HCT116 (cell line): Measurements from ENCODE around the gene DRICH1. TPM values are rescaled to one million over a fixed set of nuclear protein-coding genes. Genes with fewer than 3 reads are reported as not detected.

Experiments
- ATAC-seq: fragments of 200-7000 bp; cut with Tn5 transposase; 2 replicates; pipeline ENCODE4 v1.9.1; 2020; ENCODE audit warnings: mild to moderate bottlenecking, moderate library complexity
- BruUV-seq: library from RNA; stranded (reverse); fragments of 400-500 nt; replicated peaks from 2 replicates; lab custom pipeline; 2021; lab: Mats Ljungman, UMichigan
- CTCF ChIA-PET: fragments of 300-600 bp; sonication (Branson Sonifier 250); formaldehyde crosslinking; loops from one replicate; lab custom pipeline; 2021; ENCODE audit warnings: antibody characterized with exemption; lab: Charles Lee
- POLR2A ChIA-PET: fragments of 300-600, 350-600 bp; sonication (Branson Sonifier 250); formaldehyde crosslinking; loops from one replicate; lab custom pipeline; 2021; ENCODE audit warnings: antibody characterized with exemption; lab: Charles Lee
- RAD21 ChIA-PET, 2 experiments: fragments of 300-600 bp; sonication (Branson Sonifier 250); formaldehyde crosslinking; loops; one replicate each; lab custom pipeline; 2023; ENCODE audit warnings: low total read pairs in 2 of 2; ENCODE audit not compliant: uncharacterized antibody in 2 of 2, unreplicated experiment in 2 of 2, low non-redundant PET in 1 of 2; lab: Charles Lee
- DNase-seq: peaks from one replicate; pipeline ENCODE4 v3.0.0-alpha.2; 2010; ENCODE audit warnings: low read depth, low spot score
- H2AFZ ChIP-seq: fragments of 200-600 bp; shearing (Covaris generic), sonication (generic); 2 replicates; pipeline ENCODE4 v1.6.1; 2017; ENCODE audit warnings: low read depth, mixed run types, mixed read lengths, antibody characterized with exemption, low read length; ENCODE audit not compliant: poor library complexity, severe bottlenecking
- H3K27ac ChIP-seq: 2 replicates; pipeline ENCODE4 v1.5.1; 2012; ENCODE audit warnings: low read depth, low read length
- H3K27me3 ChIP-seq: fragments of 200-600 bp; sonication (generic); 2 replicates; pipeline ENCODE4 v1.6.1; 2016; ENCODE audit warnings: mixed run types, low read length, mixed read lengths; ENCODE audit not compliant: insufficient read depth
- H3K36me3 ChIP-seq, 2 experiments: fragments of 200-500 bp in 1 of 2; fragments of 200-600 bp in 1 of 2; sonication (Bioruptor generic) in 1 of 2; sonication (generic) in 1 of 2; 2 replicates each; pipeline versions ENCODE4 v1.5.1 to v1.6.1; 2014 to 2016; ENCODE audit warnings: low read length in 2 of 2, inconsistent platforms in 1 of 2, mixed read lengths in 1 of 2, mixed run types in 1 of 2; ENCODE audit not compliant: insufficient read depth in 2 of 2, control insufficient read depth in 1 of 2
- H3K4me1 ChIP-seq, 2 experiments: fragments of 200-600 bp in 1 of 2; sonication (generic) in 1 of 2; 2 replicates each; pipeline versions ENCODE4 v1.5.1 to v1.6.1; 2012 to 2017; ENCODE audit warnings: low read length in 2 of 2, inconsistent platforms in 1 of 2, mild to moderate bottlenecking in 1 of 2, mixed read lengths in 1 of 2, mixed run types in 1 of 2, moderate library complexity in 1 of 2; ENCODE audit not compliant: insufficient read depth in 2 of 2, control insufficient read depth in 1 of 2
- H3K4me2 ChIP-seq: fragments of 200-600 bp; sonication (generic); 2 replicates; pipeline ENCODE4 v1.6.1; 2017; ENCODE audit warnings: mixed run types, low read length, mixed read lengths
- H3K4me3 ChIP-seq, 2 experiments: fragments of 200-600 bp in 1 of 2; sonication (generic) in 1 of 2; replicated peaks in 1 of 2; 2 replicates each; pipeline ENCODE4 v1.5.1; 2011 to 2016; ENCODE audit warnings: low read length in 2 of 2, control low read depth in 1 of 2, low read depth in 1 of 2, mild to moderate bottlenecking in 1 of 2, mixed read lengths in 1 of 2, mixed run types in 1 of 2
- H3K79me2 ChIP-seq: fragments of 200-600 bp; sonication (generic); 2 replicates; pipeline ENCODE4 v1.6.1; 2017; ENCODE audit warnings: mild to moderate bottlenecking, mixed run types, low read length, moderate library complexity, mixed read lengths; ENCODE audit not compliant: insufficient read depth
- H3K9ac ChIP-seq: fragments of 200-600 bp; sonication (generic); 2 replicates; pipeline ENCODE4 v1.6.1; 2016; ENCODE audit warnings: low read length, mixed read lengths
- H3K9me2 ChIP-seq: fragments of 200-600 bp; sonication (generic), shearing (Covaris generic); 2 replicates; pipeline ENCODE4 v1.6.1; 2017; ENCODE audit warnings: mixed run types, mild to moderate bottlenecking, moderate library complexity; ENCODE audit not compliant: insufficient read depth
- H3K9me3 ChIP-seq, 2 experiments: fragments of 200-500 bp in 1 of 2; fragments of 200-600 bp in 1 of 2; sonication (Bioruptor generic) in 1 of 2; sonication (generic) in 1 of 2; 2 replicates each; pipeline ENCODE4 v1.6.1; 2014 to 2017; ENCODE audit warnings: low read length in 2 of 2, mixed read lengths in 2 of 2, inconsistent platforms in 1 of 2, low read depth in 1 of 2, mild to moderate bottlenecking in 1 of 2, mixed run types in 1 of 2, moderate library complexity in 1 of 2; ENCODE audit not compliant: control insufficient read depth in 1 of 2, insufficient read depth in 1 of 2
- H4K20me1 ChIP-seq: fragments of 200-600 bp; sonication (generic), shearing (Covaris generic); 2 replicates; pipeline ENCODE4 v1.6.1; 2017; ENCODE audit warnings: mixed run types, mild to moderate bottlenecking, moderate library complexity; ENCODE audit not compliant: insufficient read depth
- CBX3 ChIP-seq: IDR thresholded peaks from 2 replicates; pipeline ENCODE4 v1.6.1; 2012; ENCODE audit warnings: low read depth
- EGR1 ChIP-seq: IDR thresholded peaks from 2 replicates; pipeline ENCODE4 v1.6.1; 2012; ENCODE audit warnings: low read depth
- EZH2 ChIP-seq: fragments of 200-600 bp; sonication (generic); IDR thresholded peaks from 2 replicates; pipeline ENCODE4 v1.6.1; 2017; ENCODE audit warnings: antibody characterized with exemption, mixed run types
- MAX ChIP-seq: IDR thresholded peaks from 2 replicates; pipeline ENCODE4 v1.6.1; 2012
- POLR2AphosphoS5 ChIP-seq: IDR thresholded peaks from 2 replicates; pipeline ENCODE4 v1.6.1; 2011; ENCODE audit warnings: mild to moderate bottlenecking, low read depth, low read length, moderate library complexity
- RAD21 ChIP-seq: IDR thresholded peaks from 2 replicates; pipeline ENCODE4 v1.6.1; 2012; ENCODE audit warnings: low read depth, mild to moderate bottlenecking
- REST ChIP-seq: IDR thresholded peaks from 2 replicates; pipeline ENCODE4 v1.6.1; 2012; ENCODE audit warnings: low read depth
- SIN3A ChIP-seq: IDR thresholded peaks from 2 replicates; pipeline ENCODE4 v1.6.1; 2012; ENCODE audit warnings: low read depth
- SP1 ChIP-seq: IDR thresholded peaks from 2 replicates; pipeline ENCODE4 v1.6.1; 2012; ENCODE audit warnings: low read depth
- TCF7L2 ChIP-seq: IDR thresholded peaks from 2 replicates; pipeline ENCODE4 v1.7.0; 2011; ENCODE audit warnings: borderline replicate concordance, inconsistent platforms; ENCODE audit not compliant: insufficient read depth, insufficient read length; ENCODE audit errors: extremely low read depth
- YY1 ChIP-seq: IDR thresholded peaks from 2 replicates; pipeline ENCODE4 v1.6.1; 2011; ENCODE audit warnings: low read length, low read depth, moderate library complexity, mild to moderate bottlenecking; ENCODE audit not compliant: insufficient replicate concordance; ENCODE audit errors: extremely low read depth
- ZBTB33 ChIP-seq: IDR thresholded peaks from 2 replicates; pipeline ENCODE4 v1.6.1; 2011; ENCODE audit warnings: mild to moderate bottlenecking, low read length, moderate library complexity; ENCODE audit not compliant: insufficient replicate concordance; ENCODE audit errors: extremely low read depth
- ZFX ChIP-seq: fragments of 450-650 bp; IDR thresholded peaks from 2 replicates; pipeline ENCODE4 v1.6.1; 2017
- ZNF274 ChIP-seq: fragments of 200-500 bp; sonication (Bioruptor generic); IDR thresholded peaks from 2 replicates; pipeline ENCODE4 v1.6.1; 2014; ENCODE audit warnings: mild to moderate bottlenecking, low read depth, low read length, inconsistent platforms
- intact Hi-C: fragments of 100-400 bp; cut with micrococcal nuclease; formaldehyde crosslinking; loops from 2 replicates; pipeline ENCODE4 v1.10.0; 2022
- total RNA-seq: library from RNA; stranded (reverse); gene quantifications from one replicate; pipeline ENCODE4 v1.2.1, GENCODE V29; 2021; ENCODE audit not compliant: unreplicated experiment

The DRICH1 gene
- total RNA-seq, 1 experiment from 2014 or later = 0.44 TPM

- intact Hi-C loops = no loop called here
- TF ChIP-seq EZH2 = no peak
- TF ChIP-seq EGR1 = no peak
- TF ChIP-seq REST = no peak
- TF ChIP-seq TCF7L2 = no peak
- no peak for TF ChIP-seq SP1
- TF ChIP-seq ZNF274 = no peak
- no peak for TF ChIP-seq RAD21
- no peak for TF ChIP-seq SIN3A
- TF ChIP-seq ZBTB33 = no peak
- TF ChIP-seq POLR2AphosphoS5 = no peak
- TF ChIP-seq CBX3 = no peak
- no peak for TF ChIP-seq MAX
- TF ChIP-seq ZFX = no peak
- TF ChIP-seq YY1 = no peak
- H3K4me3 ChIP-seq = no peak overlapping the region
- H3K27me3 ChIP-seq = no peaks in the 10 kb centered on the region
- H3K27ac ChIP-seq = no peak overlapping the region
- no peaks in the 10 kb centered on the region for H3K9me3 ChIP-seq
- ChIA-PET RAD21 (no interaction called here), CTCF (no interaction called here), POLR2A (no interaction called here)
- no peak for DNase-seq
- no peaks in the 10 kb centered on the region for H4K20me1 ChIP-seq
- ATAC-seq = no peak
- no peaks in the 10 kb centered on the region for H3K36me3 ChIP-seq
- no peak overlapping the region for H3K4me2 ChIP-seq
- H3K4me1 ChIP-seq = no peaks in the 10 kb centered on the region
- no peak overlapping the region for H2AFZ ChIP-seq
- BruUV-seq = no TSS peak
- H3K9ac ChIP-seq = no peak overlapping the region
- H3K79me2 ChIP-seq = no peaks in the 10 kb centered on the region
- no peaks in the 10 kb centered on the region for H3K9me2 ChIP-seq
Measured at GRCh38 chr22:23606204-23607131, 25.7 kb downstream of the DRICH1 start.
